ENCODE data around the gene ALDOB.

ALDOB gene

DNA sequence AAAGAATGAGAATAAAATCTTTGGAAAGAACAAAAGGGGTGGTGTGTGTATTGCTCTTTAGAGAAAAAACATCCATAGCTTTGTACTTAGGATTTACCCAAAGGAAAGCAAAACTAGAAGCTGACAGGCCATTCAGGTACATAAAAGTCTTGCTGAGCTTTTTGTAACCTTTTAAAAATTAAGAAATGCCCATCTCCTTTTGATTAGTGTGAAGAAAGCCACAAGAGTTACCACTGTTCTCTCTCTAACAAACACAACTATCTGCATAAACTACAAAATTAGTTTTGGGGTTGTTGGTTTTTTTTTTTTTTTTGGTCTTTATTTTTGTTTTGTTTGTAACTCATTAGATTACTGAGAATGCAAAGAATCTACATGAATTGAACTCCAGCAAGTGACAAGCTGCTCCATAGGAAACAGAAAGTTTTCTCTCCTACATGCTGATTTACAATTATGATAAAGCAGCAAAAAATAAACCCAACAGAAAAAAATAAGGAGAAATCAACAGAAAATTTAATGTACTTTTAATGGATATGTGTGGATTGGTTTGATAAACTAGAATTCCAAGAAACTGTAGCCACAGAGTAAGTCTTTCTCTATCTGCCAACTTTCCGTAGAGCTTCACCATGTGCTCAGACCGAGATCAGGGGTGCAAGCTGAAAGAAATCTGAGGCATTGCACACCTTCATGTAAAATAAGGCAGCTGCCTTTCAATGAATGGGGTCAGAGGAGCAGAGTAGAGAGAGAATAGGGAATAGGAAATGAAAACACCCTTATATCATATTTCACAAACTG lies 63.1 kb downstream of the ALDOB start:
- TF ChIP-seq GATA2 (IDR thresholded peaks at IDR 0.05; ENCODE audit: low read depth, low read length) (no peak), GATA3 (IDR thresholded peaks at IDR 0.05; ENCODE audit: low read depth, low read length) (no peak)

DNA sequence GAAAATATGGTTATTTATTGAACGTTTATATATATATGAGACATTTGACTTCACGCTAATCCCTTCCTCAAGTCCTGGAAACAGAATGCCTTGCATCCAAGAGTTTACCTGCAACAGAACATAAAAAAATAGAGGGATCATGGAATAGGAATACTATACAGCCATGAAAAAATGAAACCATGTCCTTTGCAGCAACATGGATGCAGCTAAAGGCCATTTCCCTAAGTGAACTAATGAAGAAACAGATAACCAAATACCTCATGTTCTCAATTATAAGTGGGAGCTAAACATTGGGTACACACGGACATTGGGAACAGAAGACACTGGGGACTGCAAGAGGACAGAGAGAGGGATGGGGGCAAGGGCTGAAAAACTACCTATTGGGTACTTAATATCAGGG lies 63.8 kb downstream of the ALDOB start:
- TF ChIP-seq GATA2 (IDR thresholded peaks at IDR 0.05; ENCODE audit: low read depth, low read length) = no peak
- no peak for TF ChIP-seq GATA3 (IDR thresholded peaks at IDR 0.05; ENCODE audit: low read depth, low read length)

Measured in SH-SY5Y (cell line).